ENCODE data around the gene XKR7. TPM values are rescaled to one million over a fixed set of nuclear protein-coding genes. Genes with fewer than 3 reads are reported as not detected.

Gene XKR7
- total and polyA plus RNA-seq, 4 donors, result 0.02 to 0.12 (median 0.05) TPM

DNA sequence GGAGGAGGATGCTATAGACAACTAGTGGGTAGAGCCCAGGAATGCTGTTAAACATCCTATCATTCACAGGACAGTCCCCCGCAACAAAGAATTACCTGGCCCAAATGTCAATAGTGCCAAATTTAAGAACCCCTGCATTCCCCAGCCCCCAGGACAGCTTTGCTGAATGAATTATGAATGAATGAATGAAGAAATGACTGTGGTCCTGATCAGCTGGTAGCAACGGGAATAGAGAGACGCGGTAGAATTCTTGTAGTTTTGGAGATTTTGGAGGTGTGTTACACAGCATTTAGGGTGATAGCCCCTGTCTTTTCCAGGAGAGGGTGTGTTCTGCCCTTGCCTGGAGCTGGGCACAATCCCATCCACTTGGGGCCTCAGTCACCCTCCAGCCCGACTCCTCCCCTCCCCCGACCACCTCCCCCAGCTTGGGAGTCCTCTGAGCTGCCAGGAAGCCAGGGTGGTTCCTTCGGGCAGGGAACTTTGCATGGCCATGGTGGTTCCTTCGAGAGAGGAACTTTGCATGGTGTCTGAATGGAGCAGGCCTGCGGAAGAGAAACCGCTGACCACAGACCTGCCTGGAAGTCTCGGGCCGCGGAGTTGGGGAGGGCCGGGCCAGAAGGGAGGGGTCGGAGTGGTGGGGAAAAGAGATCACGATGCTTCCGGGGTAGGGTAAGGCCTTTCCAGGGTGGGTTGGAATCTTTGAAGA, 83.1 kb downstream of the XKR7 start:
- Histone ChIP-seq H3K4me3 (no peak overlapping the region), H3K4me1 (ENCODE audit: control insufficient read depth in 5 of 5, insufficient read depth in 5 of 5, low read length in 5 of 5) (peaks cover 0 to 7% (median 0%) of the 10 kb centered on the region in 5 donors), H3K27me3 (ENCODE audit: control insufficient read depth in 3 of 3, insufficient read depth in 3 of 3, low read length in 2 of 3) (peaks cover 0 to 48% (median 42%) of the 10 kb centered on the region in 3 donors), H3K9ac (ENCODE audit: insufficient read depth in 1 of 2, low read length in 2 of 2) (no peak overlapping the region), H3K9me3 (ENCODE audit: control insufficient read depth in 4 of 4, insufficient read depth in 3 of 4, low read length in 3 of 4) (peaks cover 0 to 5% (median 0%) of the 10 kb centered on the region in 4 donors), H3K27ac (ENCODE audit: low read depth in 1 of 2, low read length in 1 of 2) (peak overlapping the region in 1 of 2 donors; percentile 81), H3K36me3 (ENCODE audit: control insufficient read depth in 4 of 4, insufficient read depth in 4 of 4, low read length in 4 of 4) (no peaks in the 10 kb centered on the region)
- no peak for TF ChIP-seq CTCF (IDR thresholded peaks at IDR 0.05; ENCODE audit: control extremely low read depth, extremely low read depth)
- 13 to 18% methylated on average over 17 of the region's 17 CpGs for WGBS, 2 donors
- ATAC-seq (ENCODE audit: insufficient read depth, low FRiP score) (peak; percentile 53), DNase-seq (peak in 2 of 3 donors; percentile 13 to 24)

DNA sequence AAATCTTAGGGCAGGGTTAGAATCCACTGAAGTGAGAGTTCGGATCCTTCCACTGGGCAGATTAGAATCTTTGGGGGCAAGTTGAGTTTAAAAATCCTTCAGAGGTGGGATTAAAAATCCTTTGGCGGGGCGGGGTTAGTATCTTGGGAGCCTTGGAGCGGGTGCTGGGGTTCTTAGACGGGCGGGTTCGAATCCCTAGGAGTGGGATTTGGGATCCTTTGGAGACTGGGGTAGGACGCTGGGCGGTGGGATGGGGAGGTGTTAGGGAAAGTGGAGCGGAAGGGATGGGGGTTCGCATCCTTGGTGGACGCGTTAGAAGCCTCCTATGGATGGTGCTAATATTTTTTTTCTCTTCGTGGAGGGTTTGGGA, 83.8 kb downstream of the XKR7 start:
- ATAC-seq (ENCODE audit: insufficient read depth, low FRiP score) (no peak), DNase-seq (no peak)
- Histone ChIP-seq H3K4me1 (ENCODE audit: control insufficient read depth in 5 of 5, insufficient read depth in 5 of 5, low read length in 5 of 5) (peaks cover 0 to 7% (median 0%) of the 10 kb centered on the region in 5 donors), H3K27me3 (ENCODE audit: control insufficient read depth in 3 of 3, insufficient read depth in 3 of 3, low read length in 2 of 3) (peaks cover 0 to 48% (median 43%) of the 10 kb centered on the region in 3 donors), H3K9me3 (ENCODE audit: control insufficient read depth in 4 of 4, insufficient read depth in 3 of 4, low read length in 3 of 4) (peaks cover 0 to 3% (median 0%) of the 10 kb centered on the region in 4 donors), H3K9ac (ENCODE audit: insufficient read depth in 1 of 2, low read length in 2 of 2) (no peak overlapping the region), H3K4me3 (no peak overlapping the region), H3K27ac (ENCODE audit: low read depth in 1 of 2, low read length in 1 of 2) (peak overlapping the region in 1 of 2 donors; percentile 81), H3K36me3 (ENCODE audit: control insufficient read depth in 4 of 4, insufficient read depth in 4 of 4, low read length in 4 of 4) (no peaks in the 10 kb centered on the region)
- WGBS, 2 donors, result 8 to 12% methylated on average over 14 of the region's 14 CpGs
- no peak for TF ChIP-seq CTCF (IDR thresholded peaks at IDR 0.05; ENCODE audit: control extremely low read depth, extremely low read depth)

- no peak within 1 kb of the TSS for H3K9ac ChIP-seq (ENCODE audit: insufficient read depth in 1 of 2, low read length in 2 of 2)
- H3K9me3 ChIP-seq (ENCODE audit: control insufficient read depth in 4 of 4, insufficient read depth in 3 of 4, low read length in 3 of 4), result peaks cover 0 to 3% (median 0%) of the 10 kb centered on the region in 4 donors
- no peaks in the 10 kb centered on the region for H3K36me3 ChIP-seq (ENCODE audit: control insufficient read depth in 4 of 4, insufficient read depth in 4 of 4, low read length in 4 of 4)
- H3K4me1 ChIP-seq (ENCODE audit: control insufficient read depth in 5 of 5, insufficient read depth in 5 of 5, low read length in 5 of 5), result peaks cover 0 to 7% (median 0%) of the 10 kb centered on the region in 5 donors
- 1 to 2% methylated on average over 57 to 58 of the region's 58 CpGs for WGBS, 2 donors
- ATAC-seq (ENCODE audit: insufficient read depth, low FRiP score) (peak; percentile 72), DNase-seq (peak in 1 of 3 donors; percentile 6)
- TF ChIP-seq CTCF (IDR thresholded peaks at IDR 0.05; ENCODE audit: control extremely low read depth, extremely low read depth), result no peak
- H3K4me3 ChIP-seq, result no peak within 1 kb of the TSS
- peak within 1 kb of the TSS; percentile 34 to 81 for H3K27ac ChIP-seq (ENCODE audit: low read depth in 1 of 2, low read length in 1 of 2)
- peaks cover 0 to 48% (median 44%) of the 10 kb centered on the region in 3 donors for H3K27me3 ChIP-seq (ENCODE audit: control insufficient read depth in 3 of 3, insufficient read depth in 3 of 3, low read length in 2 of 3)
These were observed 84.3 kb downstream of the XKR7 start, which contains the start of gene HCK for GRCh38 chr20:32052090-32052777. TSS of gene HCK (plus strand) at chr20:32052242.

Data from lung (tissue), 12 donors.